22Rv1 (cell line): ENCODE results near the gene SCAP.
"Not testable (repeated sequence)": the region's sequence is repeated elsewhere in the genome, so short reads cannot be mapped to it uniquely, and the experiment has no call there.

Experiments
- H3K27ac ChIP-seq: fragments of 450-650 bp; 2 replicates; pipeline ENCODE4 v1.5.1; 2017
- CTCF ChIP-seq: fragments of 450-650 bp; IDR thresholded peaks from 2 replicates; pipeline ENCODE4 v1.5.1; 2017; ENCODE audit warnings: mild to moderate bottlenecking
- ZFX ChIP-seq: fragments of 450-650 bp; IDR thresholded peaks from 2 replicates; pipeline ENCODE4 v1.6.1; 2017; ENCODE audit warnings: antibody characterized with exemption, borderline replicate concordance

The SCAP gene

GRCh38 chr3:47479826-47480160, 4.1 kb upstream of the SCAP start:
- TF ChIP-seq CTCF (no peak), ZFX (no peak)
- no peak overlapping the region for H3K27ac ChIP-seq

- H3K27ac ChIP-seq, result no peak overlapping the region
- no peak for TF ChIP-seq ZFX
- no peak for TF ChIP-seq CTCF
Observed at GRCh38 chr3:47478022-47478421, 2.3 kb upstream of the SCAP start.

GRCh38 chr3:47476644-47477199, 981 bp upstream of the SCAP start:
- peak overlapping the region; percentile 83 for H3K27ac ChIP-seq
- TF ChIP-seq CTCF, result no peak
- no peak for TF ChIP-seq ZFX

GRCh38 chr3:47476330-47476626, 537 bp upstream of the SCAP start:
- no peak for TF ChIP-seq ZFX
- TF ChIP-seq CTCF, result no peak
- H3K27ac ChIP-seq, result peak overlapping the region; percentile 83

- TF ChIP-seq ZFX (no peak), CTCF (no peak)
- peak overlapping the region; percentile 83 for H3K27ac ChIP-seq
Observed at GRCh38 chr3:47475029-47475569, 642 bp downstream of the SCAP start.

GRCh38 chr3:47473391-47473790, 2.4 kb downstream of the SCAP start:
- TF ChIP-seq ZFX, result no peak
- TF ChIP-seq CTCF, result no peak
- H3K27ac ChIP-seq, result peak overlapping the region; percentile 83

- no peak for TF ChIP-seq ZFX
- TF ChIP-seq CTCF, result no peak
- H3K27ac ChIP-seq, result no peak overlapping the region
Observed at GRCh38 chr3:47469616-47470015, 6.1 kb downstream of the SCAP start.

GRCh38 chr3:47468315-47468714, 7.4 kb downstream of the SCAP start:
- not testable (repeated sequence) for H3K27ac ChIP-seq
